HG03460 (cell line): ENCODE measurements around the gene GOLGA8S.
"Not testable (repeated sequence)": the region's sequence is repeated elsewhere in the genome, so short reads cannot be mapped to it uniquely, and the experiment has no call there.

ENCODE experiments used
- ATAC-seq: cut with Tn5 transposase; IDR thresholded peaks from one replicate; pipeline ENCODE4 v1.9.1; 2021; ENCODE audit not compliant: unreplicated experiment

Gene GOLGA8S

DNA sequence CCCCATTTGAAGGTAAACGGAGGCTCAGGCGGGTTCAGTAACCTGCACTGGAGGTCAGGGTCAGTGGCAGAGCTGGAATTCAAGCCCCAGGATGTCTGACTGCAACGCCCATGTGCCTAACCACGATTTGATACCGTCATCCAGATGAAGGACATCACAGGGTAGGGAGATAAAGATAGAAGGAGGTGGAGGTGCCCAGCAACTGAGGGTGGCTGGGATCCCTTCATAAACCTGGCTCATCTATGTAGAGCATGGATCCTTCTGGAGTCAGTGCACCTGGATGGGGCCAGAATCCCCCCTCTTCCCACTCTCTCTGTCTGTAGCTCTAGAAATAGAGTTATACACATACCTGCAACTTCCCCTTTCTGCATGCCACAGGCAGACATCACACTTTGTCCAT, 41.3 kb downstream of the GOLGA8S start:
- no peak for ATAC-seq

DNA sequence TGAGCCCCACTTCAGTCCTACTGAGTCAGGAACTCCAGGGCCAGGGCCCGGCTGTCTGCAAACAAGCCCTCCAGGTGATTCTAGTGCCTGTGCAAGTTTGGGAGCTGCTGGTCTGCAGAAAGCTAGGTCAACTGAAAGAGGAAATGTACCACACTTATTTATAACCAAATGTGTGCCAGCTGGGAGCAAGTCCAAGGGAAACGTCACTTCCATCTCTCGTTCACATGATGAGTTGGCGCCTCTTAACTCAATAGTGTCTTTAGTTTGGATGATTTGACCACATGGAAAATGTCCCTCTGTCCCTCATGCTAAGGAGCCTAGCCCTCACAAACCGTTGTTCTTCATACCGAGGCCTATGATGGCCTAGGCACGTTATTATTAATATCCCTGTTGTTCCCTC, 43.2 kb downstream of the GOLGA8S start:
- no peak for ATAC-seq

DNA sequence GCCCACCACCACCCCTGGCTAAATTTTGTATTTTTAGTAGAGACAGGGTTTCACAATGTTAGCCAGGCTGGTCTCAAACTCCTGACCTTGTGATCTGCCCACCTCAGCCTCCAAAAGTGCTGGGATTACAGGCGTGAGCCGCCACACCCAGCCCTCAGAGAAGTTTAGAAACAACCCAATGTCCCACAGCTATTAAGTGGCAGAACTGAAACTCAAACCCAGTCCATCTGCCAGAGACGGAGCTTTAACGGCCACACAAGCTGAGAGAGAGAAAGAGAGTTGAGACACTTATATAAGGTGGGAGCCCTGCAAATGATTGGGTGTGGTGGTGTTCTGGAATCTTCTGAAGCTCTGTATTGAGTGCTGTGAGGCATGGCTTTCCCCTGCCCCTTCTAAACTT, 43.8 kb downstream of the GOLGA8S start:
- ATAC-seq = not testable (repeated sequence)

DNA sequence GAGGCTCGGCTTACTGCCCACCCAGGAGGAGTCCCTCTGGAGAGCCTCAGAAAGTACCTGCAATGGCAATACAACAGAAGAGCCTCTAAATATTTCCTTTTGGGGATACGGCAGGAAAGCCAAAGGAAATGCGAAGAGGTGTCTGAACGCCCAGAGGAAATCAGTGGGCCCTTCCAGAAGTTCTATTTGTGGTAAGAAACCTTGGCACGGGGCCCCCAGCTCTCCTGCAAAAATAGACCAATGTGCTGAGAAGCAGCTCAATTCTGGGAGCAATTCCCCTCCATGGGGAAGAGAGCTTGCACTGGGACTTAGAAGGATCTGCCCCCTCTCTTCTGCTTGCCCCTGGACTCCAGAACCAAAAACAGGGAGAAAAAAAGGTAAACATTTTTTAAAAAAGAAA, 44.7 kb downstream of the GOLGA8S start:
- not testable (repeated sequence) for ATAC-seq

DNA sequence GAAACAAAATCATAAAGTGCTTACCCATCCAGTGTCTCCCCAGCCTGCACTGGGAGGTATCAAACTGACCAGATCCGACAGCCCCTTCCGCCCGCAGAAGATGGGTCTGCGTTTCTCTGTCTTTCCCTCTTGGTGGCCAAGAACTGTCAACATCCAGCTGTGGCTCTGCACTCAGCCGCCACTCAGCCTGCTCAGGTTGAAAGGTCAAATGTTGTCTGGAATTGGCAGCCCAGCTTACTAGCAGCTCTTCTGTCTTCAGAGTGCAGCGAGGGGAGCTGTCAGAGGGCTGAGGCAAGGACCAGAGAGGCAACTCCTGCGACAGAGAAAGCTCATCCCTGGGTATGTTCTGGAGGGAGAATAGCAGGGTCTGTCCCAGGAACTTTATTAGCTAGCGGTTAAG, 47.1 kb downstream of the GOLGA8S start:
- no peak for ATAC-seq

DNA sequence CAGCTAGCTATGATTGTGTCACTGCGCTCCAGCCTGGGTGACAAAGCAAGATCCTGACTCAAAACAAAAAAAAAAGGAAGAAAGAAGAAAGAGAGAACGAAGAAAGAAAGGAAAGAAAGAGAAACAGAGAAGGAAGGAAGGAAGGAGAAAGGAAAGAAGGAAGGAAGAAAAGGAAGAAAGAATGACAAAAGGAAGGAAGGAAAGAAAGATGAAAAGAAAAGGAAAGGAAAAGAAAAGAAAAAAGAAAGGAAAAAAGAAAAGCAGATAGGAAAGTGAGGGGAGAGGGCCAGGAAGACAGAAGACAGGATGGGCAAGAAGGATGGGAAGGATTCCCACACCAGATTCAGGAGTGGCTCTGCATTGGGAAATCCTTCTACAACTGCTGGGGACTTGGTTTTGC, 47.6 kb downstream of the GOLGA8S start:
- no peak for ATAC-seq

DNA sequence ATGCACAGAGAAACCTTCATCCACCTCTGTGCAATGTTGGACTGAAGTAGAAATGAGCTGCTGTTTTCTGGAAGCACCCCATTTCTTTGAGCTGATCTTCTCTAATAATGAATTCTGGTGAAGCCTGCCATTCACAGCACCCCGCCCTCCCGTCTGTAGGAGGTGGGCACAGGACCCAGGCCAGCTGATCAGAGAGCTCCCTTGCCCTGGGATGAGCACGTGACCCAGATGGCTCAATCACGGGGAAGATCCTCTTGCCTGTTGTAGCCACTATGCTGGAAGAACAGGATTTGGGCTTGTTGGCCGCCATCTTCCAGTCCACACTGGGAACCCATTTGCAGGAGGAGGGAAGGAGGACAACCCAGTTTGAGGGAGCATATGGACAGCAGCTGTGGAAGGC, 48.0 kb downstream of the GOLGA8S start:
- no peak for ATAC-seq

DNA sequence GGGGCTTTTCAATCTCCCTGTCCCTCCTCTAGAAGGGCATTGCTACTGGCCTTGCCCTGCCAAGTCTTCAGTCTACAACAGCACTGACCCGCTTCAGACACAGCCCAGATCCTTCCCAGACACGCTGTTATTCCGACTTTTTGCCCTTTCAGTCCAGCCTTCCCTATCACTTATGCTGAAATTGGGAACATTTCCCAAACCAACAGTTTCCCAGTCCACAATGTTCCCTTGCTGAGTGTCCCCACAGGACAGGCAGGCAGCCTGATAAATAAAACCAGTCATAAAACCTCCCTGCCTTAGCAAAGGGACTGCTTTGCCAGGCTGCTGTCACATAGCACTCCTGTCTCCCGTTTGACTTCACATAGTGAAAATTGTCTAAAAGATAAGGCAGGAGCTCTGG, 49.0 kb downstream of the GOLGA8S start:
- no peak for ATAC-seq

DNA sequence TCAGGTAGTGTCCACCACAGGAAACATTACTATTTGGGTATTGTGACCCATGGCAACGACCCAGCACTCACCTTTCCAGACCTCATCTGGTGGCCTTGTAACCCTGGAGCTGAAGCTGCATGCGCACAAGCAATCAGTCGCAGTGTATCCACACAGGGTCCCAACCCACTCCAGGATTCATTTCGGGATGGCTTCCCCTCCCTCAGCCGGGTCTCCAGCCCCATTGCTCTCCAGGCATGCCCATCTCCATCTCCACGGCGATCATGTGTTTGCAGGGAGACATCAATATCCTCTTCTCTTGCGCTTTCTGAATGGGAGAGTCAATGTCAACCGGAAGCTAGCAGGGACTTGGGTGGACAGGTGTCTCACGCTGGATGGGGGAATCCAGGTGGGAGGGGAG, 57.3 kb downstream of the GOLGA8S start:
- no peak for ATAC-seq

DNA sequence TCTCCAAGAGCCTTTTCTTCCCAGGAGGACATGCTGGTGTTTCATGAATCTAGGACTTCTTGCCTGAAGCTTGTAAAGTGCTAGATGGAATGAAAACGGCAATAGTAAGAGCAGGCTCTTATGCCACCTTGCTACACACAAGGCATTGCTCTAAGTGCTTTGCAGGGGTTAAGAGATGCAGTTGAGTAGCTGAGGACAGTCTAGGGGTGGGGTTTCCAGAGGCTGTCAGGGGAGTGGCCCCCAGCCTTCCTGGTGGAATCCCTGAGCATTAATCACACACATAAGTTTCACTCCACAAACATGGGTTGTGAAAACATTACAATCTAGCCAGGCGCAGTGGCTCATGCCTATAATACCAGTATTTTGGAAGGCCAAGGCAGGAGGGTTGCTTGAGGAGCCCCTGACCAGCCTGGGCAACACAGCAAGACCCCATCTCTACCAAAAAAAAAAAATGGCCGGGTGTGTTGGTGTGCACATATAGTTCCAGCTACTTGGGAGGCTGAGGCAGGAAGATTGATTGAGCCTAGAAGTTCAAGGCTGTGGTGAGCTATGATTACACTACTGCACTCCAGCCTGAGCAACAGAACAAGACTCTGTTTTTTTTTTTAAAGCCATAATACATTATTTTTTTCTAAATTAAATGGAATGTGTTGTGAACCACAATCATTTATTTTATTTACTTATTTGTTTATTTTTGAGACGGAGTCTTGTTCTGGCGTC, 58.5 kb downstream of the GOLGA8S start:
- ATAC-seq = not testable (repeated sequence)
